ENCODE measurements around the gene RNF130.
"Not testable (repeated sequence)": the region's sequence is repeated elsewhere in the genome, so short reads cannot be mapped to it uniquely, and the experiment has no call there.

GRCh38 chr5:180089628-180090027 lies 18.1 kb upstream of the RNF130 start:
- TF ChIP-seq CTCF, POLR2A, EP300, POLR2AphosphoS5 (IDR thresholded peaks at IDR 0.05): not testable (repeated sequence)
